HT1080 (cell line): Measurements from ENCODE around the gene UQCRH. TPM values are rescaled to one million over a fixed set of nuclear protein-coding genes. Genes with fewer than 3 reads are reported as not detected.
A peak's percentile ranks its signal among the peaks of the same experiment; 100 is the strongest.
"Not testable (repeated sequence)": the region's sequence is repeated elsewhere in the genome, so short reads cannot be mapped to it uniquely, and the experiment has no call there.

Source experiments
- DNase-seq: peaks from one replicate; pipeline ENCODE4 v3.0.0-alpha.2; 2015; ENCODE audit warnings: low read depth
- total RNA-seq: library from RNA; depleted of rRNA; stranded (reverse); fragments of >200 nt; shearing (Covaris generic); gene quantifications from 2 replicates; pipeline ENCODE4 v1.2.3, GENCODE V29; 2014

The UQCRH gene
- total RNA-seq, 1 experiment from 2014 or later, result 681 TPM

GRCh38 chr1:46331786-46332540 lies 28.5 kb downstream of the UQCRH start:
- DNase-seq, result not testable (repeated sequence)

GRCh38 chr1:46333300-46334029 lies 30.0 kb downstream of the UQCRH start:
- DNase-seq, result peak; percentile 62

- DNase-seq, result no peak
Observed at GRCh38 chr1:46334030-46334384, 30.5 kb downstream of the UQCRH start.

- DNase-seq, result no peak
Observed at GRCh38 chr1:46335081-46335480, 31.6 kb downstream of the UQCRH start.

DNA sequence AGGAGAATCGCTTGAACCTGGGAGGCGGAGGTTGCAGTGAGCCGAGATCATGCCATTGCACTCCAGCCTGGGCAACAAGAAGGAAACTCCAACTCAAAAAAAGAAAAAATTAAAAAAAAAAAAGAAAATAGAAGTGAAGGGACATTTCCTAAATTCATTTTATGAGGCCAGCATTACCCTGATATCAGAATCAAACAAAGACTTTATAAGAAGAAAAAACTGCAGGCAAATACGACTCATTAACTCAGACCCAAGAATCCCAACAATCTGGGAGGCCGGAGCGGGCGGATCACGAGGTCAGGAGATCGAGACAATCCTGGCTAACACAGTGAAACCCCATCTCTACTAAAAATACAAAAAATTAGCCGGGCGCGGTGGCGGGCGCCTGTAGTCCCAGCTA lies 33.9 kb downstream of the UQCRH start:
- not testable (repeated sequence) for DNase-seq

DNA sequence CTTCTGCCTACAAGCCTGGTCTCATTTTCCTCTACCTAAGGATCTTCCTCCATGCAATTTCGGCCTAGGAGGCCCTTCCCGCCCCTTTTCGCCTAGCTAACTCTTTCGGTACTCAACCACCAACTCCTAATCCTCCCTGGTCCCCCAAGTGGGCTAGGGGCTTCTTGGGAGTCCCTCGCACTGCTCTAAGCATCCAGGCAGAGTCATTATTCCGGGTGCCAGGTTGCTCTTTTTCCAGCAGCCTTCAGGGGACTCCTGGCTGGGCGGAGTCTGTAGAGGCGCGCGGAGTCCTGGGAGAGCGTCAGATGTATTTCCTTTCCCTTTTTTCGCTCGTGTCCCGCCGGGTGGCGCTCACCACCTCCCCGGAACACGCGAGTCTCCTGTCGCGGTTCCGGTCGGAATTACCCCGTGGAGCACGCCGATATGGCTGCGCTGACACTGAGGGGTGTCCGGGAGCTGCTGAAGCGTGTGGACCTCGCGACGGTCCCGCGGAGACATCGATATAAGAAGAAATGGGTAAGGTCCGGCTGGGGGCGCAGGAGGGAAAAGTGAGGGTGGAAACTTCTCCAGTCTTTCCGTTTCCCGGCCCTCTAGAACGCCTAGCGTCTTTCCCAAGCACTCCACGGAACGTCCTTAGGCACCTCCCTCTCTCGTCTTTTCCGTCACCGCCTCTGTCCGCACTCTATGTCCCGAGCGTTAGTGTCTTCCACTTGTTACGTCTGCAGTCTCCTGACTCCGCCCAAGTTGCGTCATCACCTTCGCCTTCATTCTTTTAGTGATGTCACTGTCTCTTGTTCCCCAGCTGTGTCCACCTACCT lies 37.1 kb downstream of the UQCRH start, which contains the start of gene NSUN4:
NSUN4 (plus strand) TSS at position 404 of the 818 bp plus-strand sequence; CDS start at position 424, 20 bp downstream.
- peak; percentile 93 for DNase-seq

GRCh38 chr1:46341222-46342083 lies 38.0 kb downstream of the UQCRH start:
- no peak for DNase-seq

DNA sequence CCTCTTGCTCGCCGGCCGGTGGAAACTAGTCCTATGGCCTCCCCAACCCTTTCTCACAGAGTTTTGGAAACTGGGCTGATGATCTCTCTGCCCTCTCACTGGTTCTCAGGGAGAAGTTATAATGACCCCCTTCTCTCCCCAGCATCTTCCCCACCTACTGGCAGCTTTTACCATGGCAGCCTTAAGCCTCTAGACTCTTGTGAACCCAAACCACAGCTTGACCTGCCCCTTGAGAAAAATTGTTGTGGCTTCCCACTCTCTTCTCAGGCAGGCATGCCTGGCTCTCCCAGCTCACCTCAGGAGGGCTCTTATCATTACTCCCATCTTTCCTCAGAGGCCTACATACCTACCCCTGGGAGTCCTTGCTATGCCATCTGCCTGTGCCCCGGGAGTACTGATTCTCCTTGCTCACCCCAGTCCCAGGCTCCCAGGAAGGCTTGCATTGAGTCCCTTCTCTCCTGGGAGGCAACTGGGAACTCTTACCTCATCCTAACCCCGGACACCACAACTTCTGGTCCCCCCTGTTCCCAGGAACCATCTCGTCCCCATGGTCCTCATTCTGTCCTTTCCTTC lies 38.7 kb downstream of the UQCRH start:
- peak; percentile 55 for DNase-seq

DNA sequence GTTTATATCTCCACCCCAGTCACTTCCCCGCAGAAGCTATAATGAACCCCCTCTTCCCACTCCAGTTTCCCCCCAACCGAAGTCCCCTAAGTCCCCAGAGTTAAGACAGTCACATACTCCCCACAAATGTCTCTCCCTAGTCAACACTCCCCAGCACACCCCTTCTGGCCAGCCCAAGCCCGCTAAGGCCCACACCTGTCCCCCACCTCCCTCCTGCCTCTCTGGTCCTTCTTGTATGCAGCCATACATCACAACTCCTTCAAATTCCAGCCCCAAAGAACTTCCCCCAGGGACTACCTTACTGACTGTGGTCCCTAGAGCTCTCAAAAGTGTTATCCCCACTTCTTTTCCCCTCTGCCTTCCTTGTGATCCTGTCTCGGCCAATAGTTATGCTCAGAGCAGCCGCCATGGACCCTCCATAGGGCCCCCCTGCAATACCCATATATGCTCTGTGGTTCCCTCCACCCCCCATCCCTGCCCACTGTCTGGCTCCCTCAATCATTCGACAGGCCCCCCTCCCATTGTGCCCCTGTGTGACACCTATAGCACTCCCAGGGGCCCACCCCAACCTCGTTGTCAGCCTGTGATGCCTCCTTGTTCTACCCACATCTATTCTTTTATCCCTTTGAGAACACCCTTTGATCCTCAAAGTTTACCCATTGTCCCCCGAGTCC lies 39.3 kb downstream of the UQCRH start:
- DNase-seq, result no peak

DNA sequence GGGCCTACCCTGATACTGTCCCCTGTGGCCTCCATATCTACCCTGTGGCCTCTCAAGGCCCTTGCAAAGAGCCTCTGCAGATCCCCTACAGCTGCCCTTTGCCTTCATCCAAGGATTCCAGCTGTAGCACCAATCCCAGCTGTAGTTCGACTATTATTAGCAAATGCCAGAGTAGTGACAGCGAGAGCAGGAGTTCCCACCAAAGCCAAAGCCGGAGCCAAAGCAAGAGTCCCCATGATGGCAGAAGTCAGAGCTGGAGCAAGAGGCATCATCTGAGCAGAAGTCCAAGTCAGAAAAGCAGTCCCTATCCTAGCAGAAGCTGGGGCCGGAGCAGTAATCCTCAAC lies 39.8 kb downstream of the UQCRH start:
- no peak for DNase-seq

- DNase-seq, result no peak
Observed at GRCh38 chr1:46343705-46344104, 40.2 kb downstream of the UQCRH start.

DNA sequence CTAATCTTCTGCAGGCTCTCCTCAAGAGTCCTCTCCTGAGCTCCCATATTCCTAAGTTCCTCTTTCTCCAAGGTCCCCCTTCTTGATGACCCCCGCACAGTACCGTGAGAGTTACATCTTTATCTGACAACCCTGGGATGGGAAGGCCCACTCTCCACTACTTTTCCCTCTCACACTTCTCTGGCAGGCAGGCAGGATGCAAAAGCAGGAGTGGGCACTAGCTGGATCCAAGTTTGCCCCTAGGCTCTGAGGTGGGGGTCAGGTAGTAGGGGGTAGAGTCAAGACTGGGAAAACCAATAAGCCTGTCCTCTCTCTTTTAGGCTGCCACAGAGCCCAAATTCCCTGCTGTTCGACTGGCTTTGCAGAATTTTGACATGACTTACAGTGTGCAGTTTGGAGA lies 41.0 kb downstream of the UQCRH start:
- no peak for DNase-seq

GRCh38 chr1:46345281-46345680 lies 41.8 kb downstream of the UQCRH start:
- no peak for DNase-seq

DNA sequence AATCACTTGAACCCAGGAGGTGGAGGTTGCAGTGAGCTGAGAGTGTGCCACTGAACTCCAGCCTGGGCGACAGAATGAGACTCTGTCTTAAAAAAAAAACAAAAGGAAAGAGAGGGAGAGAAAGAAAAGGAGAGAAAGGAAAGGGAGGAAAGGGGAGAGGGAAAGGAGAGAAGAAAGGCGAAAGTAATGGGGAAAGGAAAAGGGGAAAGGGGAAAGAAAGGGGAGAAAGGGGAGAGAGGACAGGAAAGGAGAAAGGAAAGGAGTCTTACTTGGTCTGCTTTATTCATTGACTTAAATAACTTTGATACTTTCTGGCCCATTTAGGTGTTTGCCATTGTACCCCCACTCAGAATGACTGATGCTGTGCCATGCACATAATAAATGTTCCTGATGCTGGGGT lies 48.9 kb downstream of the UQCRH start:
- DNase-seq, result no peak

DNA sequence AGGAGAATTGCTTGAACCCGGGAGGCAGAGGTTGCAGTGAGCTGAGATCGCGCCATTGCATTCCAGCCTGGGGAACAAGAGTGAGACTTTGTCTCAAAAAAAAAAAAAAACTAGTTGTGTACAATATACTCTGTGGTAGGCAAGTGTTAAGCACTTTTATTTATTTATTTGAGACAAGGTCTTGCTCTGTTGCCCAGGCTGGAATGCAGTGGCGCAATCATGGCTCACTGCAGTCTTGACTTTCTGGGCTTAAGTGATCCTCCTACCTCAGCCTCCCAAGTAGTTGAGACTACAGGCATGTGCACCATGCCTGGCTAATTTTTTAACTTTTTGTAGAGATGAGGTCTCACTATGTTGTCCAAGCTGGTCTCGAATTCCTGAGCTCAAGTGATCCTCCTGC lies 52.4 kb downstream of the UQCRH start:
- DNase-seq, result not testable (repeated sequence)

DNA sequence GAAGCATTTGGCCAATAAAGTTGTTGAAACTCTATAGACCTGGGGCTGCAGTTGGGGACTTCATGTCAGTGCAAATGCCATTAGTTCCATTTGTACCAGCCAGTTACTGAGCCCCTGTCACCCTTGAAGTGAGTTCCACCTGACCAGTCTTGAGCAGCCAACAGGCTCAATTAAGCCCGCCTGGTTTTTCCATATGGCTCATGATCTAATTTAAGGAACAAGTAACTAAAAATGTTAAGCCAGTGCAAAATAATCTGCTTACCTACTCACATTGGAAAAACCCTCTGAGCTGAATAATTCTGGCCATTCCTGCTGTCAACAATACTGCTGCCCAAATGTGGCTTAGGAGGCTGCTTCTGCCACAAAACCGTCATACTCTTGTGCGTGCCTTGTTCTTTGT lies 58.7 kb downstream of the UQCRH start:
- no peak for DNase-seq

DNA sequence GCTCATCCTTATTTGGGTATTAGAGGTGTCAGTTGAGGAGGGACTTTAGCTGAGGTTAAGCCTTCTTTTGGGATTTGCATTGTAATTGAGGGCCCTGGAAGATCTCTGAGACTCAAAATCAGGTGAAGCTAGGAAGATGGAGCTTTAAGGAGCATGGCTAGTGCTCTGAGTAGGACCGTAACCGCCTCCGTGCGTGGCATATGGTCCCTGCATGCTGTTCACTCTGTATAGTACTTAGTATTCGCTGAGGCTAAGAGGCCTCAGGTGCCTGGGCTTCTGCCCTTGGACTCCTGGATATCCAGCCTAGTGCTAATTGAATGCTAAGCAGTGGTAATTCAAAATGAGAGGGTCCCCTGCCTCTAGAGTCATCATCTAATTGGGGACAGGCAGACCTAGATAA lies 59.6 kb downstream of the UQCRH start:
- no peak for DNase-seq

- no peak for DNase-seq
Observed at GRCh38 chr1:46364612-46365011, 61.1 kb downstream of the UQCRH start.

- DNase-seq, result not testable (repeated sequence)
Observed at GRCh38 chr1:46365796-46366195, 62.3 kb downstream of the UQCRH start.
